RPMI7951 (cell line): ENCODE results near the gene XRN1. TPM values are rescaled to one million over a fixed set of nuclear protein-coding genes. Genes with fewer than 3 reads are reported as not detected.
"Not testable (repeated sequence)": the region's sequence is repeated elsewhere in the genome, so short reads cannot be mapped to it uniquely, and the experiment has no call there.

Experiments
- DNase-seq: peaks from one replicate; pipeline ENCODE4 v3.0.0-alpha.2; 2012; ENCODE audit warnings: low read depth
- total RNA-seq: library from RNA; depleted of rRNA; stranded (reverse); fragments of >200 nt; shearing (Covaris generic); gene quantifications from 2 replicates; pipeline ENCODE4 v1.2.3, GENCODE V29; 2014

The XRN1 gene
- total RNA-seq, 1 experiment from 2014 or later = 24.3 TPM

DNA sequence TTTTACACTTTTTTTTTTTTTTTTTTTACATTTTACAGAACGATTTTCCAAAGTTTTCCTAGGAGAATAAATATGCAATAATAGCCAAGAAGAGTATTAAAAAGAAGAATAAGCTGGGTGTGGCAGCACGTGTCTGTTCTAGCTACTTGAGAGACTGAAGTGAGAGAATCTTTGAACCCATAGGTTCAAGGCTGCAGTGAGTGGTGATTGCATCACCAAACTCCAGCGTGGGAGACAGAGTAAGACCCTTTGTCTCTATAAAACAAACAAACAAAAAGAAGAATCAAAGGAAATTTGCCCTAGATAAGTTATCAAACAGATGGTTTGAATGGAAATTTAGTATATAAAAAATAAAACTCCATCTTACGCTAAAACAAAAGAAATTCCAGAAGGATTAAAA, 13.3 kb downstream of the XRN1 start:
- no peak for DNase-seq

- DNase-seq = no peak
These were observed 14.7 kb downstream of the XRN1 start for GRCh38 chr3:142433110-142433509.

DNA sequence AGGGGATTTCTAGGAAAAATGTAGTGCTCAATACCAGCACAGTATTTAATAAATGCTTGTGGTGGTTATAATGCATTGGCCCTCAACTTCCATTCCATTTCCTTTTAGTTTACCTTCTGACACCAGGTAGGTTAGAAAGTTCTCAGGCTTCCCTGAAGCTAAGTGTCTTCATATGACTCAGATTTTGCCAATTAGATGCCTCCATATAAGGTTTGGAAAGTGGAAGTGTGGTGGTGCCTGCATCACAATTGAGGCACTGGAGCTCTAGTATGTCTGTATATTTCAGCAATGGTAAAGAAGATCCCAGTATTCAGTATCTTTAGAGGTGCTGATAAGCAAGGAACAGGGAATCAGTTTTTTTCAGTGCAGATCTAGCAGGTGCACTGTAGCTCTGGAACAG, 18.3 kb downstream of the XRN1 start:
- no peak for DNase-seq

- DNase-seq = no peak
These were observed 23.1 kb downstream of the XRN1 start for GRCh38 chr3:142424754-142425153.

GRCh38 chr3:142418926-142419592, 28.8 kb downstream of the XRN1 start:
- no peak for DNase-seq

- no peak for DNase-seq
These were observed 30.5 kb downstream of the XRN1 start for GRCh38 chr3:142417302-142417701.

- DNase-seq = not testable (repeated sequence)
These were observed 47.3 kb downstream of the XRN1 start for GRCh38 chr3:142400537-142400936.

- DNase-seq = no peak
These were observed 52.8 kb downstream of the XRN1 start for GRCh38 chr3:142394921-142395622.

GRCh38 chr3:142385078-142385477, 62.8 kb downstream of the XRN1 start:
- DNase-seq = no peak

DNA sequence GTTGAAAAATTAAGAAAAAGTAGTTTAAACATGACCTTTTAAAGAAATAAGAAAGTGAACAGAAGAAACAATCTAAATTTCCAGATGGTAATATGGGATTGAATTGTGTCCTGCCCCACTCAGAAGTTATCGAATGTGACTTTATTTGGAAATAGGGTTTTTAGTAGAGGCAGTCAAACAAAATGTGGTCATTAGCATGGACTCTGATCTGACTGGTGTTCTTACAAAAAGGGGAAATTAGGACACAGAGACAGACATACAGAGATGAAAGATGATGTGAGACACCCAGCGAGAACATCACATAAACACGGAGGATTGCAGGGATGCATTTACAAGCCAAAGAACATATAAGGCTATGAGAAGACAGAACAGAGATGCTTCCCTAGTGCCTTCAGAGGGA, 73.2 kb downstream of the XRN1 start:
- no peak for DNase-seq

GRCh38 chr3:142369576-142369975, 78.3 kb downstream of the XRN1 start:
- DNase-seq = peak; percentile 5

- DNase-seq = peak; percentile 9
These were observed 81.4 kb downstream of the XRN1 start for GRCh38 chr3:142366434-142366833.

DNA sequence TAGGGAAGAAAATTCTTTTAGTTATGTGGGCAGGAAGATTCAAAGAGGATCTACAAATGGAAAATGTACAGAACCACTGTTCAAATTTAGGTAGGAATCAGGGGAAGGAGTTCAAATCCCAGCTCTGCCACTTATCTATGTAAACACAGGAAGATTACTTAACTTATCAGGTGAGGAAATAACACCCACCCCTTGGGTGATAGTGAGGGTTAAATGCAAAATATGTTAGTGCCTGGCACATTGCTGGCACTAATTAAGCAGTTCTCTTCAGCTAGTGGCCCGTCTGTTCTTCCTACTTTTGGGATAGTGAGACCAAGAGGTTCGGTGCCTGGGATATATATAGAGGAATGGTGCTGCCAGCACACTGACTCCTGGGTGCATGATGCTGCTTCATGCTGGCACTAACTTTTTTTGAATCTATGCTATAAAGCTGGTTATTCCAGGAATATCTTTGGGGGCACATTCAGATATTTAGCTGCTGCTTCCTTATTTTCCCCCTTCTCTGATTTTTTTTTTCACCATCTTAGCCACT, 83.8 kb downstream of the XRN1 start:
- no peak for DNase-seq

DNA sequence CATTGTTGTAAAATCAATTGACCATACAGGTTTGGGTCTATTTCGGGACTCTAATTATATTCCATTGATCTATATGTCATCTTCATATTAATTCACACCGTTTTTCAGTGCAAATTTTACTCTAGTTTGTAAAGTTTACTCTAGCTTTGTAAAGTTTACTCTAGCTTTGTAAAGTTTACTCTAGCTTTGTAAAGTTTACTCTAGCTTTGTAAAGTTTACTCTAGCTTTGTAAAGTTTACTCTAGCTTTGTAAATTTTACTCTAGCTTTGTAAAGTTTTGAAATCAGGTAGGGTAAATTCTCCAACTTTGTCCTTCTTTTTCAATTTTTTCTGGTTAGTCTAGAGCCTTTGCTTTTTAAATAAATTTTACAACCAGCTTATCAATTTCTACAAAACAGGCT, 84.4 kb downstream of the XRN1 start:
- DNase-seq = not testable (repeated sequence)

DNA sequence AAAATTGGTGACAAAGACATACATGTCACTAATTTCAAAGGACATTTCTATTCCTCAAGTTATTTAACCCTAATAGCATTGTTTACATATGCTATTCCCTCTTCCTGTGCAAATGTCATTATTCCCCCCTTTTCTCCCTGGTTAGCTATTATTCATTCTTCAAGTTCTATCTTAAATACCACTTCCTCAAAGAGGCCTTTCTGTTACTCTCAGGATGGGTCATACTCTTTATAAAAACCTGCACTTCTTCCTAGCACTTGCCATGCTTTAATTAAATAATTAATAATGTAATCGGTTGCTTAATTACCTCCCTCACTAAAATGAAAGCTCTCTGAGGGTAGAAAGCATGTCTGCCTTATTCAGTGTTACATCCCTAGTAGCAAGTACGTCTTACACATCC, 88.5 kb downstream of the XRN1 start:
- DNase-seq = no peak

DNA sequence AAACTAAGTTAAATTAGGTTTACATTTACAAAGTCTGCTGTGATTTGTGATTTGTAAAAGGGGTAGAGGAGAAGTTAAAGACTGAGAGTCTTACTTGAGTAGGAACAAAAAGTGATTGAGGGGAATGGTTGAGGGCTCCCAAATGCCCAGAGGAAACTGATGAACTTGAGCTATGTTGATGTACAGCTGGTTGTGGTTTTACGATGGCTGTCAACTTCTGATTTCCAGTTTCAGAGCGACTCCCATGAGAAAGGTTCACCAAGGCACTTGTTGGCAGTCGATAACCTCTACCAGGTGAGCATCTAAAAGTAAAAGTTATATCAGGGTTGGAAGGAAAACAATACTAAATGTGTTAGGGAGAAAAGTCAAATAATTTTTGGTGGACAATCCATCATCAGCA, 91.0 kb downstream of the XRN1 start:
- no peak for DNase-seq

GRCh38 chr3:142355692-142356091, 92.1 kb downstream of the XRN1 start:
- no peak for DNase-seq

DNA sequence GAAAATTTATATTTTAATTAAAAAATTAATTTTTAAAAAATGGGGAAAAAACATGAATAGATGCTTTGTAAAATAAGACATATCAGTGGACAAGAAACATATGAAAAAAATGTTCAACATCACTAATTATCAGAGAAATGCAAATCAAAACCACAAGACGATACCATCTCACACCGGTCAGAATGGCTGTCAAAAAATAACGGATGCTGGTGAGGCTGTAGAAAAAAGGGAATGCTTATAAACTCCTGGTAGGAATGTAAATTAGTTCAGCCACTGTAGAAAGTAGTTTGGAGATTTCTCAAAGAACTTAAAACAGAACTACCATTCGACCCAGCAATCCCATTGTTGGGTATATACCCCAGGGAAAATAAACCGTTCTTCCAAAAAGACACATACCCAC, 93.8 kb downstream of the XRN1 start:
- DNase-seq = no peak

DNA sequence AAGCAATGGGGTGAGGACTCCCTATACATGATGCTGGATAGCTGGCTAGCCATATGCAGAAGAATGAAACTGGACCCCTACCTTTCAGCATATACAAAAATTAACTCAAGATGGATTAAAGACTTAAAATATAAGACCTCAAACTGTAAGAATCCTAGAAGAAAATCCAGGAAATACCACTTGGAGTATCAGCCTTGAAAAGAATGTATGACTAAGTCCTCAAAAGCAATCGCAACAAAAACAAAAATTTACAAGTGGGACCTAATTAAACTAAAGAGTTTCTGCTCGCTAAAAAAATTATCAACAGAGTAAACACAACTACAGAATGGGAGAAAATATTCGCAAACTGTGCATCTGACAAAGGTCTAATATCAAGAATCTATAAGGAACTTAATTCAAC, 94.3 kb downstream of the XRN1 start:
- no peak for DNase-seq

GRCh38 chr3:142352698-142353097, 95.1 kb downstream of the XRN1 start:
- not testable (repeated sequence) for DNase-seq

GRCh38 chr3:142348460-142348859, 99.4 kb downstream of the XRN1 start:
- no peak for DNase-seq

- no peak for DNase-seq
These were observed 109.8 kb downstream of the XRN1 start for GRCh38 chr3:142337994-142338393.

- DNase-seq = no peak
These were observed 115.4 kb downstream of the XRN1 start for GRCh38 chr3:142332390-142332789.
